ENCODE data around the gene RCOR1.
A peak's percentile ranks its signal among the peaks of the same experiment; 100 is the strongest.
"Not testable (repeated sequence)": the region's sequence is repeated elsewhere in the genome, so short reads cannot be mapped to it uniquely, and the experiment has no call there.

Gene RCOR1

DNA sequence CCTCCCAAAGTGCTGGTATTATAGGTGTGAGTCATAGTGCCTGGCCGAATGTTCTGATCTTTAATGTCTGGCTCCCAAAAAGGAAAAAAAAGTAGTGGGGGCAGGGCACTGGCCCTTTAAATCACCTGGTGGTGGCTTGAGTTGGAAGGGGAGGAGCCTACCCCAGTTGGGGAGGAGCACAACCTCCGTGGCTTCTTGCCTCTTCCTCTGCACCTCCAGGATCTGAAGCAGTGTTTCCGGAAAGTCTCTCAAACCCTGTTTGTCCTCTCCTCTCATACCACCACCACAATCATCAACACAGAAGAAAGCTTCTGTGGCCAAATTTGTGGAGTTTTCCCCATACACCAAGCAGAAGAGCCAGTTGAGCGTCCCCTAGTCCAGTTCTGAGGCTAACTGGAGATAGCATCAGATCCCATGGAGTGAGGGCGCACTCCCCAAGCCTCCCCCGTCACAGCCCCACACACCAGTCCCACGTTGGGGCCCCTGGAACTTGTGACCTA, 24.3 kb upstream of the RCOR1 start:
- peak overlapping the region; percentile 38 for H3K4me3 ChIP-seq (ENCODE audit: low read length)
- peak; percentile 72 for DNase-seq (ENCODE audit: low read depth, low spot score)

DNA sequence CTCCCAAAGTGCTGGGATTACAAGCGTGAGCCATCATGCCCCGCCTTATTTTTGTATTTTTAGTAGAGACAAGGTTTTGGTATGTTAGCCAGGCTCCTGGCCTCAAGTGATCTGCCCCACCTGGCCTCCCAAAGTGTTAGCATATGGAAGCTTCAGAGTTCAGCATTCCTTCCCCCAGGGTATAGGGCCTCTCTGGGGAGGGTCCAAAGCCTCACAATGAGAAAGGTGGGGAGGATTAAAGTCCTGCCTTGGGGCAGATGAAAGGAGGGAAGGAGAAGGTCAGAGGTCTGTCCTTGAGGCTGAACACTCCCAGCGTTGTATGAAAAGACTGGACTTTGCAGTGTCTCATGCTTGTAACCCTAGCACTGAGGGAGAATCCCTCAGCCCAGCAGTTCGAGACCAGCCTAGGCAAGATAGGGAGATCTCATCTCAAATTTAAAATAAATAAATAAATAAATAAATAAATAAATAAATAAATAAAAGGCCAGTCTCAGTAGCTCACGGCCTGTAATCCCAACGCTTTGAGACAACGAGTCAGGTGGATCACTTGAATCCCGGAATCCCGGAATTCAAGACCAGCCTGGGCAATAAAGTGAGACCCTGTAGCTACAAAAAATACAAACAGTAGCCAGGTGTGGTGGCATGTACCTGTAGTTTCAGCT, 22.0 kb upstream of the RCOR1 start:
- DNase-seq (ENCODE audit: low read depth, low spot score), result no peak
- H3K4me3 ChIP-seq (ENCODE audit: low read length), result no peak overlapping the region

DNA sequence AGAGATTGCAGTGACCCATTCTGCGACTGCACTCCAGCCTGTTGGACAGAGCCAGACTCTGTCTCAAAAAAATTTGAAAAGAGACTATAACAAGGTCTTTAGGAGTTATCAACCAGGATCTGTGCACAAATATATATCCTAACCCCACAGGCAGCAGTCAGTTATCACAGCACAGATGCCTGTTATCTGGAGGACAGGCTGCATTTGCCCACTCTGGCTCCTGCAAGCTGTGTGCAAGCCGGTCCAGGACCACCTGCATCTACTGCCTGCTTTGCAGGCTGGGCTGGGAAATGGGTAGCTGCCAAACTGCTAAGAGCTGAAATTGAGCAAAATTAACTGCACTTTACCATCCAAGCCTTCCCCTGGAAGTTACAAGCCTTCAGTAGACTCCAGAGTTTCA, 21.4 kb upstream of the RCOR1 start:
- DNase-seq (ENCODE audit: low read depth, low spot score), result no peak
- H3K4me3 ChIP-seq (ENCODE audit: low read length), result no peak overlapping the region

DNA sequence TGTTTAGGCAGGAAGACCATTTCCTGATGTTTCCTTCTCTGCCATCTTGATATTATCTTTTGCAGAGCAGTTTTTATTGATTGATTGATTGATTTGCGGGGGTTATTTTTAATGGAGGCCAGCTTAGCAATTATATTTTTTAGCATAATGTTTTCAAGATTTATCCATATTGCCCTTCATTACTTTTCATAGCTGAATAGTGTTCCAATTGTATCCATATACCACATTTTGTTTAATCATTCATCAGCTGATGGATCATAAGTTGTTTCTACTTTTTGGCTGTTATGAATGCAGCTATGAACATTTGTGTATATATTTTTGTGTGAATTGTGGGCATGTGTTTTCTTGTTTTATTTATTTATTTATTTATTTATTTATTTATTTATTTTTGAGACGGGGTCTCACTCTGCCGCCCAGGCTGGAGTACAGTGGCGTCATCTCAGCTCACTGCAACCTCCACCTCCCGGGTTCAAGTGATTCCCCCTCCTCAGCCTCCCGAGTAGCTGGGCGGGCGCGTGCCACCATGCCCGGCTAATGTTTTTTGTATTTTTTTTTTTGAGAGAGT, 20.9 kb upstream of the RCOR1 start:
- H3K4me3 ChIP-seq (ENCODE audit: low read length), result no peak overlapping the region
- DNase-seq (ENCODE audit: low read depth, low spot score), result no peak

DNA sequence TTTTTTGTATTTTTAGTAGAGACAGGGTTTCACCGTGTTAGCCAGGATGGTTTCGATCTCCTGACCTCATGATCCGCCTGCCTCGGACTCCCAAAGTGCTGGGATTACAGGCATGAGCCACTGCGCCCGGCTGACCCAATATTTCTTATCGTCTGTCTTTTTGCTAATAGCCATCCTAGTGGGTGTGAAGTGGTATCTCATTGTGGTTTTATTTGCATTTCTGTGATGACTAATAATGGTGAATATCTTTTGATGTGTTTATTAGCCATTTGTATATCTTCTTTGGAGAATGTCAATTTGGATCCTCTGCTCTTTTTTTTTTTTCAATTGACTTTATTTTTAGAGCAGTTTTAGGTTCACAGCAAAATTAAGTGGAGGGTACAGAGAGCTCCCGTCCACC, 19.3 kb upstream of the RCOR1 start:
- H3K4me3 ChIP-seq (ENCODE audit: low read length); DNase-seq (ENCODE audit: low read depth, low spot score): not testable (repeated sequence)

DNA sequence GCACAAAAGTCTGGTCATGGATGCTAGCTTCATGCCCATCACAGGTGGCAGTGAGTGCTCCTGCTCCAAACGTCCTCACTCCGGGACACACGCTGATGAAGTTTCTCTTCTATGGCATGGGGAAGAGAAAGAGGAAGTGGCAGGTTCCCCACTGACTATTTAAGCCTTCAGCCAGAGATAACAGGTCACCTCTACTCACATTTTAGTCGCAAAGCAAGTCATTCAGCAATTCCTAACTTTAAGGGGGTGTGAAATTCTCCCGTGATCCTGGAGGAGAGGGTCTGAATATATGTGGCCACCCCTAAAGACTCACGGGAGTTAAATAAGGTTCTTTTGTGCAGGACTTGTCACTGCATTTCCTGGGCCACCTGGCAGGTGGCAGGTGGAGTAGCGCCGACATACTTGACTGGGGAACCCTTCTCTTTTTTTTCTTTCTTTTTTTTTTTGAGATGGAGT, 18.8 kb upstream of the RCOR1 start:
- DNase-seq (ENCODE audit: low read depth, low spot score), result no peak
- H3K4me3 ChIP-seq (ENCODE audit: low read length), result no peak overlapping the region

DNA sequence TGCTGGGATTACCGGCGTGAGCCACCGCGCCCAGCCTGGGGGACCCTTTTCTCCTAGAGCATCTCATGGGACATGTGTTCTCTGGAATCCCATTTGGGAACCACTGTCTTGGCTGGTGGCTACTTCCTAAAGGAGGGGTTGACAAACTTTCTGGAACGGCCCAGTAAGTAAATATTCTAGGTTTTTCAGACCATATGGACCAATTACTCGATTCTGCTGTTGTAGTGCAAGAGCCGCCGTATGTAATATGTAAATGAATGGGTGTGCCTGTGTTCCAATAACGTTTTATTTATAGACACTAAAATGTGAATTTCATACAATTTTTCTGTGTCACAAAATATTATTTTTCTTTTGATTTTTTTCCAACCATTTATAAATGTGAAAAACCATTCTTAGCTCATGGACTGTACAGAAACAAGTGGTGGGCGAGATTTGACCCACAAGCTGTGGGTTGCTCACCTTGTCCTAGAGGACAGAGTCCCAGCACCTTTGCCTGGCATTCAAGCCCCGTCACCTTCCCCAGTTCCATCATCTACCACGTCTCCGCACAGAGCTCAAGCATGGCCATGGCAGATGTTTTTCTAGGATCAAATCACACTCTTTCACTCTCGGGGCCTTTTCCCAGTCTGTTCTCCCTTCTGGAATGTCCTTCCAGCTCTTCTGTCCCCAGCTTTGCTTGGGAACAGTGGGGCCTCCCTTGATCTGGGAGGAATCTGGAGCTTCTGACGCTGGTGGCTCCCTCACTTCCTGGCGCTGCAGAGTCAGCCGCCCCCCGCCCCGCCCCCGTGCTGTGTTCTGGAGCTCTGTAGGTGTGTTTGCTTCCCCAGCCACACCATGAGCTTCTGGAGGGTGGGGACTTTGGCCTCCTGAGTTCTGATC, 17.9 kb upstream of the RCOR1 start:
- H3K4me3 ChIP-seq (ENCODE audit: low read length), result no peak overlapping the region
- no peak for DNase-seq (ENCODE audit: low read depth, low spot score)

DNA sequence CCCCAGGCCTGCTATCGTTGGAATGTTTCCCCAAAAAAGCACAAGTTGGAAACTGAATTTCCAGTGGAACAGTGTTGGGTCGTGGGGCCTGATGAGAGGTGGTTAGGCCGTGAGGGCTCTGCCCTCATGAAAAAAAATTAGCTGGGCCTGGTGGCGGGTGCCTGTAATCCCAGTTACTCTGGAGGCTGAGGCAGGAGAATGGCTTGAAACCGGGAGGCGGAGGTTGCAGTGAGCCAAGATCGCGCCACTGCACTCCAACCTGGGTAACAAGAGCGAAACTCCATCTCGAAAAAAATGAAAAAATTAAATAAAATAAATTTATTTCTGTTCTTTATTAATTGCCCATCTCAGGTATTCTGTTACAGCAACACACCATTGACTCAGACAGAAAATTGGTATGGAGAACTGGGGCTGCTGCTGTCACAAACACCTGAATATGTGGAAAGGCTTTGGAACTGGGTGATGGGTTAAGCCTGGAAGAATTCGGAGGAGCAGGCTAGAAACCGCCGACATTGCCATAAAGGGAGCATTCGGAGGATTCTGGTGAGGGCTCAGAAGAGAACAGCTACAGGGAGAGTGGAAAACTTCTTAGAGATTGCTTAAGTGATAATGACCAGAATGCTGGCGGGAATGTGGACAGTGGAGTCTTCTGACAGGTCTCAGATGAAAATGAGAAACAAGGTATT, 17.1 kb upstream of the RCOR1 start:
- no peak for DNase-seq (ENCODE audit: low read depth, low spot score)
- no peak overlapping the region for H3K4me3 ChIP-seq (ENCODE audit: low read length)

DNA sequence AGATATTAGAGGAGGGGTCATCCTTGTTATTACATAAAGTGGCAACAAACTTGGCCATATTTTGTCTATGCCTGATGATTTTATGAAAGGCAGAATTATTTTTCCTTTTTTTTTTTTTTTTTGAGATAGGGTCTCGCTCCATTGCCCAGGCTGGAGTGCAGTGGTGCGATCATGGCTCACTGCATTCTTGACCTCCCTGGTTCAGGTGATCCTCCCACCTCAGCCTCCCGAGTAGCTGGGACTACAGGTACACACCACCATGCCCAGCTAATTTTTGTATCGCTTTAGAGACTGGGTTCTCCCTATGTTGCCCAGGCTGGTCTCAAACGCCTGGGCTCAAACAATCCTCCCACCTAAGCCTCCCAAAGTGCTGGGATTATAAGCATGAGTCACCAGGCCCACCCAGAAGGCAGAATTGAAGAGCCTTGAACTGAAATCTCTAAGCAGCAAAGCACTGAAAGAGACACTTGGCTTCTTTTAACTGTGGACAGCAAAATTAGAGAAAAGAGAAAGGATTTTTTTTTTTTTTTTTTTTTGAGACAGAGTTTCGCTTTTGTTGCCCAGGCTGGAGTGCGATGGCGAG, 16.5 kb upstream of the RCOR1 start:
- not testable (repeated sequence) for H3K4me3 ChIP-seq (ENCODE audit: low read length); DNase-seq (ENCODE audit: low read depth, low spot score)

DNA sequence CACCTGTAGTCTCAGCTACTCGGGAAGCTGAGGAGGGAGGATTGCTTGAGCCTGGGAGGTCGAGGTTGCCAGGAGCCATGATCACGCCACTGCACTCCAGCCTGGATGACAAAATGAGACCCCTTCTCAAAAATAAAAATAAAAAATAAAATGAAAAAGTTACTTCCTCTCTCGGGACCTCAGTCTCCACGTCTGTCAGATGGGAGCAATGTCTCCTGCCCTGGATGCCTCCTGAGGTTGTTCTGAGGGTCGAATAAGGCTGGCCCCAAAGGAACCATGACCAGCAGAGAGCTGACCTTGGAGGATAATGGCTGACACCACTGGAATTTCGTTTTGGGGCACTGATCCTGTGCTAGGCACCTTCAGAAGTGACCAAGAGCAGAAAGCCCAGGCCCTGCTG, 13.6 kb upstream of the RCOR1 start:
- no peak overlapping the region for H3K4me3 ChIP-seq (ENCODE audit: low read length)

DNA sequence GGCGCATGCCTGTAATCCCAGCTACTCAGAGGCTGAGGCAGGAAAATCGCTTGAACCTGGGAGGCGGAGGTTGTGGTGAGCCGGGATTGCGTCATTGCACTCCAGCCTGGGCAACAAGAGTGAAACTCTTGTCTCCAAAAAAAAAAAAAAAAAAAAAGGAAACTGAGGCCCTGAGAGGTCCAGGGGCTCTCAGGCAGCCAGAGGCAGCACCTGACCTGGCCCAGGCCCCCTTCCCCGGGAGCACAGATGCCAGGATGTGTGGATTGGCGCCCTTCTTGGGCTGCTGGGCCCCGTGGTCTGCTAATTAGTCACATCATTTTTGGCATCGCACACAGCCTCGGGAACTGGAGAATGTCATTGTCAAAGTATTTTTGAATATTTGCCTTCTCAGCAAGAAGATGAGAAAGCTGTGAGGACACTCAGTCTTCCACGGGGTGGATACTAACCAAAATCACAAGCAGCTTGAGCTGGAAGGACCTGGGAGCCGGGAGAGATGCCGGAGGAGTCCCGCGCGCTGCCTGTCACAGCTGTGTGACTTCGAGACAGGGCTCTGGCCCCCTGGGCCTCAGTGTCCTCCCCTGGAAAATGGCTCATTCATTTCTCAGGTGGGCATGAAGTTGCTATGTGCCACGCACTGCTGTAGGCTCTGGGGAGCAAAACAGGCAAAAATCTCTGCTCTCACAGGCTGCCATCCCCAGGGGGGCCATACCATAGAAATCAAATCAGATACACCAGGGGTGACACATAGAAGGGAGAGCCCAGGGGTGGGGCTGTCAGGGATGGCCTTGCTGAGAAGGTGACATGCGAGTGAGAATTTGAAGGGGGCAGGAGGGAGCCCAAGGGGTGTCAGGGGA, 12.5 kb upstream of the RCOR1 start:
- no peak for DNase-seq (ENCODE audit: low read depth, low spot score)
- no peak overlapping the region for H3K4me3 ChIP-seq (ENCODE audit: low read length)

More for the DNA sequence above, 13.6 kb upstream of the RCOR1 start:
- no peak for DNase-seq (ENCODE audit: low read depth, low spot score)

DNA sequence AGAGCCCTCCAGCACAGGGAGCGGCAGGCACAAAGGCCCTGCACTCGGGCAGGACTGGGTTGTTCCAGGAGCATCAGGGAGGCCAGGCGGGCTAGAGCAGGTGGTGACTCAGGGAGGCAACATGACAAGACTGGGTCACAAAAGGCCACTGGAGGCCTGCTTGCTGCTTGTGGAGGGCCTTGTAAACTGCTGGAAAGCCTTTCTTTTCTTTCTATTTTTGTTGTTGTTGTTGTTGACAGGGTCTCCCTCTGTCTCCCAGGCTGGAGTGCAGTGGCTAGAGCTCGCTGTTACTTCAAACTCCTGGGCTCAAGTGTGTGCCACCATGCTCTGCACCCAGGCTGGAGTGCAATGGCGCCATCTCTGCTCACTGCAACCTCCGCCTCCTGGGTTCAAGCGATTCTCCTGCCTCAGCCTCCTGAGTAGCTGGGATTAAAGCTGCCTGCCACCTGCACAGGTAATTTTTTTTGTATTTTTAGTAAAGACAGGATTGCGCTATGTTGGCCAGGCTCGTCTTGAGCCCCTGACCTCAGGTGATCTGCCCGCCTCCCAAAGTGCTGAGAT, 11.8 kb upstream of the RCOR1 start:
- H3K4me3 ChIP-seq (ENCODE audit: low read length), result no peak overlapping the region
- DNase-seq (ENCODE audit: low read depth, low spot score), result no peak

DNA sequence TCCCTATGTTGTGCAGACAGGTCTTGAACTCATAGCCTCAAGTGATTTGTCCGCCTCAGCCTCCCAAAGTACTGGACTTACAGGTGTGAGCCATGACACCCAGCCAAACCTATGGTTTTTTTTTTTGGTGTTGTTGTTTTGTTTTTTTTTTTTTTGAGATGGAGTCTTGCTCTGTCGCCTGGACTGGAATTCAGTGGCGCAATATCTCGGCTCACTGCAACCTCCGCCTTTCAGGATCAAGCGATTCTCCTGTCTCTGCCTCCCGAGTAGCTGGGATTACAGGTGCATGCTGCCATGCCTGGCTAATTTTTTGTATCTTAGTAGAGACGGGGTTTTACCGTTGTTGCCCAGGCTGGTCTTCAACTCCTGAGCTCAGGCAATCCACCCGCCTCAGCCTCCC, 11.3 kb upstream of the RCOR1 start:
- no peak for DNase-seq (ENCODE audit: low read depth, low spot score)
- H3K4me3 ChIP-seq (ENCODE audit: low read length), result no peak overlapping the region

DNA sequence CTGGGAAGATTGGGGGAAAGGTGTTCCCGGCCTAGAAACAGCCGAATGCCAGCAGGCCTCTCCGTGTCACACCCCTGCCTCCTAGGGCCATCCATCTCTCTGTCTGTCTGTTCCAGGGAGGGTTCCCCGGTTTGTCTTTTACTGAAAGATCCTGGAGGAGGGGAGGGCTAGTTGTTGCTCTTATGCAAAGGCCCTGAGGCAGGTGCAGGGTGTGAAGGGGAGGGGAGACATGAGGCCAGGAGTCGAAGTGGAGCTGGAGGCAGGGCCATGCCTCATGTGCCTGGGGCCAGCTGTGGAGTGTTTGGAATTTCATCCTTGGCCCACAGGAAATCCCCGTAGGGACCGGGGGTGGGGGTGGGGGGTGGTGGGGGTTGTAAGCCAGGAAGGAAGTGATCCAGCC, 8.7 kb upstream of the RCOR1 start:
- no peak for DNase-seq (ENCODE audit: low read depth, low spot score)
- no peak overlapping the region for H3K4me3 ChIP-seq (ENCODE audit: low read length)

DNA sequence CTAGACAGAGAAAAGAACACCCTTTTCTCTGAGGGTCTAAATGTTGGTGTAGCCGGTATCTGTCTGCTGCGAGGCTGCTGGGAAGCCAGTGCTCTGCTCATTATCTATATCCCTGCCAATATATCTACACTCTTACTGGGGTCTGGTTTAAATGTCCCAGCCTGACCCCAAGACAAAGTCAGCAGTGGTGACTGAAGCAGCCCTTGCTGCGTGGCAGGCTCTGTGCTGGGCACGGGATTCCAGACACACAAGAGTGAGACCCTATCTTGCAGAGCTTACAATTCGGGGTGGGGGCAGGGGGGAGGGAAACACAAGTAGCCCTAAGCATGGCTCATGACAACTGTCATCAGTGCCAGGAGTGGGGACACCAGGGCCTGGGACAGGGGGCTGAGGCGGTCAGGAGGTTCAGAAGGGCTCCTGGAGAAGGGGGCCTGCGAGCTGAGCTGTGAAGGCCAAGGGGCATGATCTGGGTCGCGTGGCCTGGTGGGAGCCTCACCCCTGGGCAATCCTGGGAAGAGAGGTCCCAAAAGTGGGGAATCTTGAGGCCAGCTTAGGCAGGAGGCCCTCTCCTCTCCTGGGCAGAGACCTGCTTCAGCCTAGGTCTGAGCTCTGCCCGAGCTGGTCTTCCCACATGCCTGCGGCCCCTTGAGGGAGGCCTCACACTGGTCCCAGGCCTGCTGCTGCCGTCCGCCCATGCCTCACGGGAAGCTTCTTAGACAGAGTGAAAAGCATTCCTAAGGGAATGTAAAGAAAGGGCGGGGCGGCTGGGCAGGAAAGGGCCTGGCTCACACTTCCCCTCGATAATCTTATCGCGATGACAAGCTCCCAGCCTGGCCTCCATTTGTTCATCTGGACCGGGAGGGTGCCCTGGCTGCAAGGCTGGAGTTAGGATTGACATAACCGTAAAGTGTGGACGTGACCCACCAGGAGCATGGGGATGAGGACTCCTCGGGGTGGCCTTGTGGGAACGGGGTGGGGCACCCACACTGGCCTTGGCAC, 7.3 kb upstream of the RCOR1 start:
- no peak overlapping the region for H3K4me3 ChIP-seq (ENCODE audit: low read length)
- no peak for DNase-seq (ENCODE audit: low read depth, low spot score)

DNA sequence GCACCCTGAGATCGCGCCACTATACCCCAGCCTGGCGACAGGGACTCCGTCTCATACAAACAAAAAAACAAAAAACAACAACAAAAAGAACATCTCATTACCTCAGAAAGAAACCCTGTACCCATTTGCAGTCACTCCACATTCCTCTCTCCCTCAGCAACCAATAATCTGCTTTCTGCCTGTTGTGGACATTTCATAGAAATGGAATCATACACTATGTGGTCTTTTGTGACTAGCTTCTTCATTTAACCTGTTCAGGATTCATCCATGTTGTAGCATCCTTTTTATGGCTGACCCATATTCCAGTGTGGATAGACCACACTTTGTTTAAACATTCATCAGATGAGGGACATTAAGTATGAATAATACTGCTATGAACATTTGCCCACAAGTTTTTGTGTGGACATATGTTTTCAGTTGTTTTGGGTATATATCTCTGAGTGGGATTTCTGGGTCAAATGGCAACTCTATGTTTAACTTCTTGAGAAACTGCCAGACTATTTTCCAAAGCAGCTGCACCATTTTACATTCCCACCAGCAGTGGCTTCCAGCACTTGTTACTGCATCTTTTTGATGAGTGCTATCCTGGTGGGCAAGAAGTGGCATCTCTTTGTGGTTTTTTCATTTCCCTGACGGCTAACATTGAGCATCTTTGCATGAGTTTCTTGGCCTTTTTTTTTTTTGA, 5.9 kb upstream of the RCOR1 start:
- no peak for DNase-seq (ENCODE audit: low read depth, low spot score)
- H3K4me3 ChIP-seq (ENCODE audit: low read length), result no peak overlapping the region

All from Jurkat, Clone E6-1 (cell line).